GM19468 (cell line): Measurements from ENCODE around the gene DNAJC30.
"Not testable (repeated sequence)": the region's sequence is repeated elsewhere in the genome, so short reads cannot be mapped to it uniquely, and the experiment has no call there.

Experiments used
- ATAC-seq: cut with Tn5 transposase; IDR thresholded peaks from one replicate; pipeline ENCODE4 v1.9.1; 2021; ENCODE audit warnings: mild to moderate bottlenecking, moderate library complexity, moderate number of reproducible peaks; ENCODE audit not compliant: unreplicated experiment; ENCODE audit errors: extremely low read depth

The DNAJC30 gene

DNA sequence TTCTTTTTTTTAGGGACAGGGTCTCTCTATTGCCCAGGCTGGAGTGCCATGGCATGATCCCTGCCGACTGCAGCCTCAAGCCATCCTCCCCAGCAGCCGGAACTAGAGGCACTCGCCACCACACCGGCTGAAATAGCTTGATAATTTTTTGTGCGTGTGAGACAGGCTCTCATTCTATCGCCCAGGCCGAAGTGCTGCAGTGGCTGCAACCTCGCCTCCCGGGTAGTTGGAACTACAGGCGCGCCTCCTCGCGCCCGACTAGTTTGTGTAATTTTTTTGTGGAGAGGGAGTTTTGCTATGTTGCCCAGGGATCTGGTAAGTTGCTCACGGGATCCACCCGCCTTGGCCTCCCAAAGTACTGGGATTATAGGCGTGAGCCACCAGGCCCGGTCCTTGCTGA is 2.1 kb upstream of the DNAJC30 start:
- no peak for ATAC-seq

- ATAC-seq, result no peak
Observed at GRCh38 chr7:73683788-73684693, 788 bp upstream of the DNAJC30 start.

GRCh38 chr7:73682745-73683055 is 553 bp downstream of the DNAJC30 start:
- no peak for ATAC-seq

DNA sequence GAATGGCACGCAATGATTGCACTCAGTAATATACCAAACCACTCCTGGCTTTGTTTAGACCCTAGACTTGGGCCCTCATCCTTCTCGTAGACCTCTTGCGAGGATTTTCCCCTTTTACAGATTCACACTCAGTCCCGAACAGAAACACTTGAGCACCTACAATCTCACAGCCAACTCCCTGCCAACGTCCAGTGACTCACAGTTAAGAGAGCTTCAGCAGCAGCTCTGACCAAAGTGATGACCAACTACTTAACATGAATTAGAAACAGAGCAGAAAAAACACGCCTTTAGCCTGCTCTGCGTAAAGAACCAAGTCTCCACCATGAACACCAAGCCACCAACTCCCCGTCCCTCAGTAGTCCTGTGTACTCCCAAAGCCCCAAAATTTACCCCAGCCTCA is 2.2 kb downstream of the DNAJC30 start:
- ATAC-seq, result no peak

DNA sequence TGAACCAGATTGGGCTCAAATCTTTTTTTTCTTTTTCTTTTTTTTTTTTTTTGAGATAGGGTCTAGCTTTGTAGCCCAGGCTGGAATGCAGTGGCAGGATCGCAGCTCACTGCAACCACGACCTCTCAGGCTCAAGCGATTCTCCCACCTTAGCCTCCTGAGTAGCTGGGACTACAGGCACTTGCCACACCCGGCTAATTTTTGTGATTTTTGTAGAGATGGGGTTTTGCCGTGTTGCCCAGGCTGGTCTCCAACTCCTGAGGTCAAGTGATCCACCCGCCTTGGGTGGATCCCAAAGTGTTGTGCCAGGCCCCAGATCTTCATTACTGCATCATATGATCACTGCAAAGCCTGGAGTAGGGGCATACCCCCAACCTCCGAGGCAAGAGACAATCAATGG is 2.8 kb downstream of the DNAJC30 start:
- ATAC-seq, result no peak

DNA sequence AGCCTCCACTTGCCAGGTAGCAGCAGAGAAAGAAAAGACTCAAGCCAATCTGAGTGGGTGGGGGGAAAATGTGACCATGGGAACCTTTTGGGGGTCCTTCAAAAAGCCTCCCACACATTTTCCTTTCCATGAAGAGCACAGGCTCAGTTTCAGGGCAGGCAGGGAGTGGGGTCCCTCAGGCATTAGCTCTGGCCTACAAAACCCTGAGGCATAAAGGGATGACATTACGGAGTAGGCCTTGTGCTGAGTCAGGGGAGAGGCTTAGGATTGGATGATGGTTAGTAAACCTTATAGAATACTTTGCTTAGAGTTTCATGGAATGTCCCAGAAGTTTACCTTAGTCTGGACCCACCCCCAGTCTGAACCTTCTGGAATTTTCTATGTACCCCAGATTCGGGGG is 3.5 kb downstream of the DNAJC30 start:
- ATAC-seq, result no peak

- ATAC-seq, result no peak
Observed at GRCh38 chr7:73678862-73679261, 4.4 kb downstream of the DNAJC30 start.

DNA sequence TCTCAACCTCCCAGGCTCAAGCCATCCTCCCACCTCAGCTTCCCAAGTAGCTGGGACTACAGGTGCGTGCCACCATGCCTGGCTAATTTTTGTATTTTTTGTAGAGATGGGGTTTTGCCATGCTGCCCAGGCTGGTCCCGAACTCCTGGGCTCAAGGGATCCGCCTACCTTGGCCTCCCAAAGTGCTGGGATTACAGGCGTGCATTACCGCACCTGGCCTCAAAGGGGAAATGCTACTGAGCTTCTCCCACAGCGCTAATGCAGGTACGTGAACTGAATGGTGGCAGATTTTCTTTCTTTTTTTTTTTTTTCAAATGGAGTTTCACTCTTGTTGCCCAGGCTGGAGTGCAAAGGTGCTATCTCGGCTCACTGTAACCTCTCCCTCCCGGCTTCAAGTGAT is 7.2 kb downstream of the DNAJC30 start:
- not testable (repeated sequence) for ATAC-seq

- no peak for ATAC-seq
Observed at GRCh38 chr7:73674468-73675124, 8.7 kb downstream of the DNAJC30 start.

GRCh38 chr7:73671857-73672445 is 11.3 kb downstream of the DNAJC30 start:
- ATAC-seq, result no peak

DNA sequence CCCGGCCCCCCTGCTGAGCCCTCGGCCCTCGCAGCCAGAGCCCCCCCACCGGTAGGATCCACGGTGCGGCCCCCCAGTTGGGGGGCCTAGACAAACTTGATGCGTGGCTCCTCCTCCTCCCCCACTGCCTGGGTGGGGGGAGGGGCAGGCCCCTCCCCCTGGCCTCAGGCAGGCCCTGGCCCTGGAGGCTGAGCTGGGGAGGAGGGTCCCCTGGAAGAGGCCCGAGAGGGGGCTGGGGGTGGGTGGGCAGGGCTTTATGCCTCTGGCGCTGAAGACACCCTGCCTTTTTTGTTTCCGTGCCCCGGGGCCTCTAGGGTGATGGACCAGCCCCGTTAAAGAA is 12.0 kb downstream of the DNAJC30 start:
- no peak for ATAC-seq

GRCh38 chr7:73669858-73670385 is 13.3 kb downstream of the DNAJC30 start:
- no peak for ATAC-seq

GRCh38 chr7:73669288-73669701 is 14.0 kb downstream of the DNAJC30 start:
- no peak for ATAC-seq

GRCh38 chr7:73668886-73669230 is 14.4 kb downstream of the DNAJC30 start:
- no peak for ATAC-seq

GRCh38 chr7:73668103-73668885 is 15.0 kb downstream of the DNAJC30 start:
- no peak for ATAC-seq

DNA sequence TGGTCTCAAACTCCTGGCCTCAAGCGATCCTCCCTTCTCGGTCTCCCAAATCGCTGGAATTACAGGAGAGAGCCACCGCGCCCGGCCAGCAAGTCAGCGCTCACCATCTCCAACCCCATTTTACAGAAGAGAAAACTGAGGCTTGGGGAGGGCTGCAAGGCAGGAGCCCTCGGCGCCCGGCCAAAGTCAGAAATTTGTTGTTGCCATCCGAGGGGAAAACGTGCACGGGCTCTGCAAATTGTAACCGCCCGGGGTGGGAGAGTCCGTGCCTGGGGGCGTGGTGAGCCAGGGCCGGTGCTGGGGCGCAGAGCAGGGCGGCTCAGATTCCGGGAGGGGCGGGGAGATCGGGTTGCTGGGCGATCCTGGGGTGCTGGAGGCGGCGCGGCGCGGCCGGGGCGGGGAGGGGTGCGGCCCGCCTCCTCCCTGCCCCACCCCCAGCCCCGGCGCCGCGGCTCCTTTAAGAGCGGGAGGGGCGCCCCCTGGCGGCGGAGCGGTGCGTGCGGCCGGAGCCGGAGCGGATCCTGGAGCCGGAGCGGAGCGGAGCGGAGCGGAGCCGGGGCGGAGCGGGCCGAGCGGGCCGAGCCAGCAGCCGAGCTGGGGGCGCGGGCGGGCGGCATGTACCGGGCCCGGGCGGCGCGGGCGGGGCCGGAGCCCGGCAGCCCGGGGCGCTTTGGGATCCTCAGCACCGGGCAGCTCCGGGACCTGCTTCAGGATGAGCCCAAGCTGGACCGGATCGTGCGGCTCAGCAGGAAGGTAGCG is 15.7 kb downstream of the DNAJC30 start, which contains the start of gene VPS37D:
Gene VPS37D (plus strand): TSS at position 488 of the 759 bp plus-strand sequence. CDS start 128 bp downstream, at position 616.
- peak; percentile 73 for ATAC-seq

GRCh38 chr7:73663033-73663432 is 20.2 kb downstream of the DNAJC30 start:
- no peak for ATAC-seq

GRCh38 chr7:73660594-73660993 is 22.7 kb downstream of the DNAJC30 start:
- ATAC-seq, result not testable (repeated sequence)

DNA sequence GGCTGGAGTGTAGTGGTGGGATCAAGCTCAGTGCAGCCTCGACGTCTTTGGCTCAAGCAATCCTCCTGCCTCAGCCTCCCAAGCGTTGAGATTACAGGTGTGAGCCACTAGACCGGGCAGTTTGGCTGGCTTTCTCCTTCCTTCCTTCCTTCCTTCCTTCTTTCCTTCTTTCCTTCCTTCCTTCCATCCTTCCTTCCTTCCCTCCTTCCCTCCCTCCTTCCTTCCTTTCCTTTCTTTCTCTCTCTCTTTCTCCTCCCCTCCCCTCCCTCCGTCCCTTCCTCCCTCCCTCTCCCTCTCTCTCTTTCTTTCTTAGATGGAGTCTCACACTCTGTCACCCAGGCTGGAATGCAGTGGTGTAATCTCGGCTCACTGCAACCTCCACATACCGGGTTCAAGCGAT is 23.3 kb downstream of the DNAJC30 start:
- ATAC-seq, result no peak

DNA sequence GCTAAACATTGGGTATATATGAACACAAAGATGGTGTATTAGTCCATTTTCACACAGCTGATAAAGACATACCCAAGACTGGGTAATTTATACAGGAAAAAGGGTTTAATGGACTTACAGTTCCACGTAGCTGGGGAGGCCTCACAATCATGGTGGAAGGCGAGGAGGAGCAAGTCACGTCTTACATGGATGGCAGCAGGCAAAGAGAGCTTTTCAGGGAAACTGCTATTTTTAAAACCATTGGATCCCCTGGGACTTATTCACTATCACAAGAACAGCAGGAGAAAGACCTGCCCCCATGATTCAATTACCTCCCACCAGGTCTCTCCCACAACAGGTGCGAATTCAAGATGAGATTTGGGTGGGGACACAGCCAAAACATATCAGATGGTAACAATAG is 27.9 kb downstream of the DNAJC30 start:
- not testable (repeated sequence) for ATAC-seq
